H1 (cell line): ENCODE data around the gene VWF. TPM values are rescaled to one million over a fixed set of nuclear protein-coding genes. Genes with fewer than 3 reads are reported as not detected.

Experiments used
- polyA plus RNA-seq, 7 experiments: library from polyadenylated mRNA; depleted of rRNA in 3 of 7; stranded (reverse) in 5 of 7; unstranded in 2 of 7; fragments of >200 nt in 5 of 7; fragments of 200-250 nt in 2 of 7; gene quantifications; 1 replicate in 5 of 7; 2 replicates in 1 of 7; 4 replicates in 1 of 7; pipeline versions ENCODE4 v1.2.1 to v1.2.3, GENCODE V29; 2011 to 2013; ENCODE audit warnings: missing spikeins in 2 of 7, mixed read lengths in 2 of 7
- total RNA-seq: library from RNA; stranded (reverse); fragmentation: NEBNext Ultra II Directional; extraction: Animal tissue kit (Norgen Biotek cat#: 25700); gene quantifications from 2 replicates; pipeline ENCODE4 v1.2.1, GENCODE V29; 2021
- TF ChIP-seq, protein P1 (sequence below): IDR thresholded peaks from 2 replicates; pipeline ENCODE4 v1.6.1; 2011; ENCODE audit warnings: low read length, improper control_type of control experiment

The VWF gene
- total and polyA plus RNA-seq, 2 of the 8 experiments (the other 6 are each of a cell fraction or from before 2014, with no cell fraction given) = 0.39 to 0.60 TPM

DNA sequence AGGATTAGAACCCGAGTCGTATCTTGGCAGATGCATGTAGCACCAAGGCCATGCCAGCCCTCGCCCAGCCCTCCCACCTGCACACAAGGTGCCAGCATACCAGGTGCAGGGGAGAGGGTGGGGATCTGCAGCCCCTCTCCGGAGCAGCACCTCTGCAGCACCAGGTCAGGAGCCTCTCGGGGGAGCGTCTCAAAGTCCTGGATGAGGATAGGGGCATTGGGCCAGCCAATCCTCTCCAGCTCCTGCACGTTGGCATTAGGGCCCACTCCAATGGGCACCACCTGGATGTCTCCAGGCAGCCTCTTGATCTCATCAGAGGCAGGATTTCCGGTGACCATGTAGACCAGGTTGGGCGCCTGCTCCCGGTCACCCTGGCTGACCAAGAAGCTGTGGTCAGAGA lies 106.2 kb downstream of the VWF start (continued):
- TF ChIP-seq, protein P1, sequence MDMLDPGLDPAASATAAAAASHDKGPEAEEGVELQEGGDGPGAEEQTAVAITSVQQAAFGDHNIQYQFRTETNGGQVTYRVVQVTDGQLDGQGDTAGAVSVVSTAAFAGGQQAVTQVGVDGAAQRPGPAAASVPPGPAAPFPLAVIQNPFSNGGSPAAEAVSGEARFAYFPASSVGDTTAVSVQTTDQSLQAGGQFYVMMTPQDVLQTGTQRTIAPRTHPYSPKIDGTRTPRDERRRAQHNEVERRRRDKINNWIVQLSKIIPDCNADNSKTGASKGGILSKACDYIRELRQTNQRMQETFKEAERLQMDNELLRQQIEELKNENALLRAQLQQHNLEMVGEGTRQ = no peak
- TF ChIP-seq, all 59 proteins: peak for 0
